HG03571 (cell line): ENCODE results near the gene NME5.

Experiments used
- ATAC-seq: cut with Tn5 transposase; IDR thresholded peaks from one replicate; pipeline ENCODE4 v1.9.1; 2021; ENCODE audit not compliant: unreplicated experiment

NME5 gene

GRCh38 chr5:138139781-138140090, 508 bp upstream of the NME5 start:
- no peak for ATAC-seq

GRCh38 chr5:138132543-138132942, 6.7 kb downstream of the NME5 start:
- no peak for ATAC-seq

- no peak for ATAC-seq
Observed at GRCh38 chr5:138129347-138129746, 9.9 kb downstream of the NME5 start.

- ATAC-seq: no peak
Observed at GRCh38 chr5:138128334-138128733, 10.9 kb downstream of the NME5 start.

GRCh38 chr5:138115254-138115653, 24.0 kb downstream of the NME5 start:
- ATAC-seq: no peak

GRCh38 chr5:138111937-138112336, 27.3 kb downstream of the NME5 start:
- ATAC-seq: no peak

- no peak for ATAC-seq
Observed at GRCh38 chr5:138111181-138111580, 28.0 kb downstream of the NME5 start.

GRCh38 chr5:138110266-138110963, 28.8 kb downstream of the NME5 start:
- no peak for ATAC-seq

- ATAC-seq: no peak
Observed at GRCh38 chr5:138109463-138110265, 29.6 kb downstream of the NME5 start.

GRCh38 chr5:138107213-138107612, 32.0 kb downstream of the NME5 start:
- no peak for ATAC-seq

- no peak for ATAC-seq
Observed at GRCh38 chr5:138105709-138106108, 33.5 kb downstream of the NME5 start.

- no peak for ATAC-seq
Observed at GRCh38 chr5:138103319-138103637, 36.0 kb downstream of the NME5 start.

GRCh38 chr5:138102454-138103318, 36.5 kb downstream of the NME5 start:
- no peak for ATAC-seq

GRCh38 chr5:138096997-138097828, 42.0 kb downstream of the NME5 start:
- ATAC-seq: no peak

- no peak for ATAC-seq
Observed at GRCh38 chr5:138096363-138096762, 42.9 kb downstream of the NME5 start.

- ATAC-seq: no peak
Observed at GRCh38 chr5:138095100-138095907, 43.9 kb downstream of the NME5 start.

- no peak for ATAC-seq
Observed at GRCh38 chr5:138093036-138093435, 46.2 kb downstream of the NME5 start.

- ATAC-seq: no peak
Observed at GRCh38 chr5:138092301-138092700, 46.9 kb downstream of the NME5 start.

GRCh38 chr5:138091685-138092084, 47.5 kb downstream of the NME5 start:
- no peak for ATAC-seq

- ATAC-seq: no peak
Observed at GRCh38 chr5:138083702-138084101, 55.5 kb downstream of the NME5 start, which contains the start of gene WNT8A. WNT8A (plus strand) TSS chr5:138084033; CDS start chr5:138084128, 95 bp downstream.
